Fibroblast of pulmonary artery (primary cell): ENCODE measurements around the gene PIGL.

Source experiments
- DNase-seq: peaks from one replicate; pipeline ENCODE4 v3.0.0-alpha.2; 2010; ENCODE audit warnings: low read depth
- H3K4me3 ChIP-seq: replicated peaks from 2 replicates; pipeline ENCODE4 v1.5.1; 2011; ENCODE audit warnings: low read depth, mild to moderate bottlenecking, control low read depth, low read length, moderate library complexity
- TF ChIP-seq, protein P1 (sequence below): IDR thresholded peaks from 2 replicates; pipeline ENCODE4 v1.5.1; 2011; ENCODE audit warnings: mild to moderate bottlenecking, control low read depth, low read length, inconsistent platforms; ENCODE audit errors: missing control alignments

PIGL gene

DNA sequence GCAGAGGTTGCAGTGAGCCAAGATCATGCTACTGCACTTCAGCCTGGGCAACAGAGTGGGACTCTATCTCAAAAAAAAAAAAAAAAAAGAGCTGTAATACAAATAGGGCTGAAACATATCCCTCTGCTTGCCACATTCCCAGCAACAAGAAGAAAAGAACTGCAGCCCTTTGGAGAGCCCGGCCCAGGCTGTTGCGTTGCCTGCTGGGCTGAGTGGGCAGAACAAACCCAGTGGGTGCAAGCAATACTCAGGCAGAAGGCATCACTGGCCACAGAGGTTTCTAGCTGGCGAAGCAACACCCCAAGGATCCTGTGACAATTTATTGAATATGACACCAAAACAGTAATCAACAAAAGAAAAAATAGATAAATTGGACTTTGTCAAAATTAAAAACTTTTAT, 44.0 kb downstream of the PIGL start:
- no peak for DNase-seq
- TF ChIP-seq, protein P1, sequence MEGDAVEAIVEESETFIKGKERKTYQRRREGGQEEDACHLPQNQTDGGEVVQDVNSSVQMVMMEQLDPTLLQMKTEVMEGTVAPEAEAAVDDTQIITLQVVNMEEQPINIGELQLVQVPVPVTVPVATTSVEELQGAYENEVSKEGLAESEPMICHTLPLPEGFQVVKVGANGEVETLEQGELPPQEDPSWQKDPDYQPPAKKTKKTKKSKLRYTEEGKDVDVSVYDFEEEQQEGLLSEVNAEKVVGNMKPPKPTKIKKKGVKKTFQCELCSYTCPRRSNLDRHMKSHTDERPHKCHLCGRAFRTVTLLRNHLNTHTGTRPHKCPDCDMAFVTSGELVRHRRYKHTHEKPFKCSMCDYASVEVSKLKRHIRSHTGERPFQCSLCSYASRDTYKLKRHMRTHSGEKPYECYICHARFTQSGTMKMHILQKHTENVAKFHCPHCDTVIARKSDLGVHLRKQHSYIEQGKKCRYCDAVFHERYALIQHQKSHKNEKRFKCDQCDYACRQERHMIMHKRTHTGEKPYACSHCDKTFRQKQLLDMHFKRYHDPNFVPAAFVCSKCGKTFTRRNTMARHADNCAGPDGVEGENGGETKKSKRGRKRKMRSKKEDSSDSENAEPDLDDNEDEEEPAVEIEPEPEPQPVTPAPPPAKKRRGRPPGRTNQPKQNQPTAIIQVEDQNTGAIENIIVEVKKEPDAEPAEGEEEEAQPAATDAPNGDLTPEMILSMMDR = no peak
- H3K4me3 ChIP-seq = no peak overlapping the region

DNA sequence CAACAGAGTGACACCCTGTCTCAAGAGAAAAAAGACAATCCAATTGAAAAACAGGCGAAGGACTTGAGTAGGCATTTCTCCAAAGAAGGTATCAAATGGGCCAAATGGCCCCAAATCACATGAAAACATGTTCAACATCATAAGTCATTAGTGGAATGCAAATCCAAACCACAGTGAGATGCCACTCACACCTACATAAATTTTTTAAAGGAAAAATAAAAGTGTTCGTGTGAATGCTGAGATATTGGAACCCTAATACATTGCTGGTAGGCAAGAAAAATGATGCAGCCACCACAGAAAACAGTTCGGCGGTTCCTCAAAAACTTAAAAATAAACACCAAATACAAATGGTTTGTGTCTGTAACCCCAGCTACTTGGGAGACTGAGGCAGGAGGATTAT, 45.2 kb downstream of the PIGL start:
- DNase-seq = no peak
- TF ChIP-seq, protein P1 = no peak
- H3K4me3 ChIP-seq = no peak overlapping the region

DNA sequence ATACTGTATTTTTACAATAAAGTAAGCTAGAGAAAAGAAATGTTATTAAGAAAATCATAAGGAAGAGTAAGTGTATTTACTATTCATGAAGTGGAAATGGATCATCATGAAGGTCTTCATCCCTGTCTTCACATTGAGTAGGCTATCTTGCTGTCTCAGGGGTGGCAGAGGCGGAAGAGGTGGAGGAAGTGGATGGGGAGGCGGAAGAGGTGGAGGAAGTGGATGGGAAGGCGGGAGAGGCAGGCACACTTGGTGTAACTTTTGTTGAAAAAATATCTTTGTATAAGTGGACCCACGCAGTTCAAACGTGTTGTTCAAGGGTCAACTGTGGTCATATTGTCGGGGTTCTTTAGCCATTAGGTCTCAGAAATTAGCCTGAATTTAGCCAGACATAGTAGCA, 50.2 kb downstream of the PIGL start:
- no peak overlapping the region for H3K4me3 ChIP-seq
- no peak for DNase-seq
- TF ChIP-seq, protein P1 = no peak

DNA sequence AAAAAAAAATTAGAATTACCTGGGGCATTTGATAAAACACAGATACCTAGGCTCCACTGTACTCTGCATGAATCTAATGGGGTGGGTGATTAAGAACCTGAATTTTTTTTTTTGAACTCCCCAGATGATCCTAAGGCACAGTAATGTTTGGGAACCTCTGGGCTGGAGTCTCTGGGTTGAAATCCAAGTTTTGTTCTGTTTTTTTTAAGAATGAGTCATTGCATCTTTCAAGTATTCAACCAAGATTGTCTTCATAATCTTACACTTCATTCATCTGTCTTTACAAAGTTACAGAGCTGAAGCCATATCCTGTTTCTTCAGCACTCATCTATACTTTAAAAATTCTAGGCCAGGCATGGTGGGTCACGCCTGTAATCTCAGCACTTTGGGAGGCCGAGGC, 52.6 kb downstream of the PIGL start:
- H3K4me3 ChIP-seq = no peak overlapping the region
- TF ChIP-seq, protein P1 = no peak
- peak; percentile 59 for DNase-seq

DNA sequence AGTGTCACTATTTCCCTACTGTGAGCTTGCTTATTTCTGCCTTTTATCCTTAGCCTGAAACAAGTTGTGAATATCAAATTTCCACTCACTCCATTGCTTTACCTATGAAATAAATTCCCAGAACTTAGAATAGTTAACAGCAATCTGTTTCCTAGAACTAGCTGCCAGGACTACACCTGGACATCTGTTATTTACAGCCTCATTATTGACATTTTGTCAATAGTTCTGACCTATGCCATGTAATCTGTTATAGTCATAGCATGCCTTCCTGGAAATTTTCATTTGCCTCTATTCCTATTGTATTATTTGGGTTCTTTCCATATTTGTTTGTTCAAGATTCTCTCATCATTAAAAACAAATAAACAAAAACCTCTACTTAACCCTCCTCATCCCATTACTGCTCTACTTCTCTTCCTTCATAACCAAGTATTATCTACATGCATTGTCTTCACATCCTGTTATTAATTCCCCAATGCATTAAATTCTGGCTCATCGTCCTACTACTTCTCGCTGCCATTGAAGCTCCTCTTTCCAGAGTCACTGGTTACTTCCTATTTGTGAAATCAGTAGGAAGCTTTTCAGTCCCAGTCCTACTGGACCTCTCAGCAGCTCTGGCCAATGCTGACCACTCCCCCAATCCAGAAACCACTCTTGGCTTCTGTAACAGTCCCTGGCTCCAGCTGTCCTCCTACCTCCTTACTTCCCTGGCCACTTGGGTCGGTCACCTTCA, 55.3 kb downstream of the PIGL start:
- TF ChIP-seq, protein P1 = no peak
- DNase-seq = peak; percentile 51
- no peak overlapping the region for H3K4me3 ChIP-seq

DNA sequence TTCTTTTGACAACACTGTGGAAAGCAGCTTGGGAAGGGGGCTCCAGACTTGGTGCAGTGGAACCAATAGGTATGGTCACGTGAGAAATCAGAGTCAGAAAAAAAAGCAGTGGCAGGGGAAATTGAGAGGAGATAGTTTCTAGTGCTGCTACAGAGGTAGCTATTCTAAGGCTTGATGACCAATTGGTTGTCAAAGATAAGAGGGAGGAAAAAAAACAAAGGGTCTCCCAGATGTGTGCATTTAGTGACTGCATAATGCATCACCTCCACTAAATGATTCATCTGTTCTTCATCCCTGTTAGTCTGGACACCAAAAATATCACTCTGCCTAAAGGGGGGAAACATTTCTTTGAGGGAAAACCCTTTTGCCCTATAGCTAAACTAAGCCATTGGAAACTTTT, 56.5 kb downstream of the PIGL start:
- DNase-seq = peak; percentile 24
- TF ChIP-seq, protein P1 = no peak
- no peak overlapping the region for H3K4me3 ChIP-seq

DNA sequence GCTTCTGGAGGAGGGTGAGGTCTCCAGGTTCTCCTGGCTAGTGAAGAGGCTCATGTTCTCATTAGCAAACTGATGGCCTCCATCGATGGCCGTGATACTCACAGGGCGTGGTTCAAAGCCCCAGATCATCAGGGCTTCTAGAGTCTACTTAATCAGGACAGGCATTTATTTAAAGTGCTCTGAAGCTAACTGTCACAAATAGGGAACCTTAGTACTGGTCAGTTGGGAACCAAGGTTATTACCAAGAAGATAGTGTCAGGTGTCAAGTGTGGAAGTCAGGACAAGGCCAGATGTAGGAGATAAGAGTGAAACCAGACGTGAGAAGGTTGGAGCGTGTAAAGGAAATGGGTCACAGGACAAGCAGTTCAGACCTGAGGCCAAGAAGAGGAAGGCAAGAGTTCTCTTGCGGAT, 56.9 kb downstream of the PIGL start:
- DNase-seq = no peak
- H3K4me3 ChIP-seq = no peak overlapping the region
- TF ChIP-seq, protein P1 = no peak
